K562 (cell line): ENCODE measurements around the gene HPCAL1. TPM values are rescaled to one million over a fixed set of nuclear protein-coding genes. Genes with fewer than 3 reads are reported as not detected.
A peak's percentile ranks its signal among the peaks of the same experiment; 100 is the strongest.

ENCODE experiments used
- ATAC-seq: fragments of 200-7000 bp; cut with Tn5 transposase; 3 replicates; pipeline ENCODE4 v1.9.1; 2020; ENCODE audit warnings: moderate library complexity
- BruUV-seq: library from RNA; stranded (reverse); fragments of 400-500 nt; replicated peaks from 2 replicates; lab custom pipeline; 2021; lab: Mats Ljungman, UMichigan
- CTCF ChIA-PET: fragments of 300-600 bp; formaldehyde crosslinking; extraction: SDS; loops from one replicate; lab custom pipeline; 2021; ENCODE audit warnings: low intra/inter-chr PET ratio; lab: Yijun Ruan, JAX
- POLR2A ChIA-PET: fragments of 300-600, 350-650 bp; sonication (Branson Sonifier 250); formaldehyde crosslinking; extraction: SDS; loops from one replicate; lab custom pipeline; 2021; ENCODE audit warnings: antibody characterized with exemption, inconsistent platforms; lab: Yijun Ruan, JAX
- DNase-seq, 4 experiments: peaks; one replicate each; pipeline versions ENCODE4 v3.0.0 to v3.0.0-alpha.2; 2011 to 2018; ENCODE audit warnings: low spot score in 3 of 4, mixed read lengths in 3 of 4; ENCODE audit errors: extremely low read depth in 1 of 4
- FAIRE-seq: peaks from 2 replicates; lab custom pipeline; 2011; peaks lifted over from hg19 to GRCh38; lab: Jason Lieb, UNC
- H2AFZ ChIP-seq: 2 replicates; pipeline ENCODE4 v1.6.0; 2011; ENCODE audit warnings: low read depth, low read length, control low read depth, inconsistent platforms
- H3K27ac ChIP-seq: fragments of 200-600 bp; 3 replicates; pipeline ENCODE4 v1.8.0; 2011; ENCODE audit warnings: low read depth, mild to moderate bottlenecking, control low read depth, inconsistent platforms, low read length, moderate library complexity, mixed read lengths; ENCODE audit errors: extremely low read depth
- H3K27me3 ChIP-seq, 2 experiments: fragments of 300-600 bp in 1 of 2; 2 replicates in 1 of 2; 3 replicates in 1 of 2; pipeline versions ENCODE4 v1.6.0 to v1.8.0; 2011; ENCODE audit warnings: inconsistent platforms in 2 of 2, low read length in 2 of 2, mild to moderate bottlenecking in 1 of 2, mixed read lengths in 1 of 2, moderate library complexity in 1 of 2; ENCODE audit not compliant: control insufficient read depth in 2 of 2, insufficient read depth in 2 of 2
- H3K36me3 ChIP-seq: fragments of 300-600 bp; 3 replicates; pipeline ENCODE4 v1.8.0; 2011; ENCODE audit warnings: mild to moderate bottlenecking, low read length, inconsistent platforms; ENCODE audit not compliant: control insufficient read depth, insufficient read depth
- H3K4me1 ChIP-seq, 2 experiments: fragments of 200-600 bp in 1 of 2; replicated peaks in 1 of 2; 2 replicates in 1 of 2; 3 replicates in 1 of 2; pipeline versions ENCODE4 v1.5.1 to v1.8.0; 2011; ENCODE audit warnings: inconsistent platforms in 2 of 2, low read length in 2 of 2, mild to moderate bottlenecking in 1 of 2, mixed read lengths in 1 of 2, moderate library complexity in 1 of 2; ENCODE audit not compliant: control insufficient read depth in 2 of 2, insufficient read depth in 2 of 2
- H3K4me2 ChIP-seq: 2 replicates; pipeline ENCODE4 v1.6.1; 2011; ENCODE audit warnings: low read length, control low read depth, inconsistent platforms, mixed read lengths; ENCODE audit not compliant: insufficient read depth
- H3K4me3 ChIP-seq: fragments of 200-600 bp; sonication (generic), shearing (Covaris generic); 2 replicates; pipeline ENCODE4 v1.5.1; 2016; ENCODE audit warnings: control low read depth, inconsistent platforms
- H3K79me2 ChIP-seq: fragments of 200-600 bp; 3 replicates; pipeline ENCODE4 v1.8.0; 2011; ENCODE audit warnings: low read length, inconsistent platforms; ENCODE audit not compliant: control insufficient read depth, insufficient read depth
- H3K9ac ChIP-seq, 2 experiments: 2 replicates each; pipeline versions ENCODE4 v1.6.0 to v1.6.1; 2011; ENCODE audit warnings: low read depth in 2 of 2, low read length in 2 of 2, control low read depth in 1 of 2, inconsistent platforms in 1 of 2, mild to moderate bottlenecking in 1 of 2, mixed read lengths in 1 of 2; ENCODE audit not compliant: insufficient read depth in 1 of 2
- H3K9me1 ChIP-seq: one replicate; pipeline ENCODE4 v1.6.0; 2011; ENCODE audit warnings: inconsistent platforms, mild to moderate bottlenecking, low read length, moderate library complexity; ENCODE audit not compliant: control insufficient read depth, insufficient read depth
- H3K9me3 ChIP-seq: replicated peaks from 2 replicates; pipeline ENCODE4 v1.5.1; 2011; ENCODE audit warnings: low read depth, low read length, inconsistent platforms; ENCODE audit not compliant: control insufficient read depth, insufficient read depth
- H4K20me1 ChIP-seq: replicated peaks from 2 replicates; pipeline ENCODE4 v1.6.1; 2011; ENCODE audit warnings: low read length, inconsistent platforms, mixed read lengths; ENCODE audit not compliant: control insufficient read depth, insufficient read depth
- MAFG ChIP-seq: fragments of 450-650 bp; conservative IDR thresholded peaks from 2 replicates; pipeline ENCODE4 v1.6.1; 2016; ENCODE audit warnings: missing genetic modification characterization, missing compliant biosample characterization
- RAD21 ChIP-seq, 2 experiments: fragments of 250-450 bp in 1 of 2; fragments of 450-650 bp in 1 of 2; sonication (Bioruptor Pico) in 1 of 2; formaldehyde crosslinking in 1 of 2; IDR thresholded peaks in 1 of 2; conservative IDR thresholded peaks in 1 of 2; 2 replicates each; pipeline versions ENCODE4 v1.4.0 to v1.8.0; 2020 to 2022; ENCODE audit warnings: mild to moderate bottlenecking in 2 of 2, moderate library complexity in 1 of 2
- ZNF121 ChIP-seq: sonication (generic); formaldehyde crosslinking; conservative IDR thresholded peaks from 2 replicates; pipeline ENCODE4 v1.8.0; 2022; ENCODE audit warnings: missing genetic modification reagents
- WGBS: fragments of 100-300 bp; shearing (Covaris generic); methylation state at CpG from one replicate; pipeline ENCODE4 v1.1.6; 2016; ENCODE audit warnings: low coverage, mixed read lengths; ENCODE audit not compliant: insufficient coverage; ENCODE audit errors: missing lambda C conversion rate; 5-methylcytosine and 5-hydroxymethylcytosine counted together
- in situ Hi-C: fragments of 300-500 bp; cut with MboI; formaldehyde crosslinking; loops from 4 replicates; pipeline ENCODE4 v1.15.0; 2018; ENCODE audit warnings: inconsistent platforms, mixed read lengths
- intact Hi-C: fragments of 100-400 bp; cut with micrococcal nuclease; formaldehyde crosslinking; loops from 2 replicates; pipeline ENCODE4 v1.14.2; 2022
- polyA plus RNA-seq, 8 experiments: library from polyadenylated mRNA; depleted of rRNA in 4 of 8; stranded (reverse) in 5 of 8; unstranded in 3 of 8; fragments of >200 nt; fragmentation: Nextera tagmentation in 2 of 8; fragmentation: Illumina TruSeq in 1 of 8; extraction: Ambion mirVana in 2 of 8; extraction: Trizol in 1 of 8; gene quantifications; 2 replicates each; pipeline versions ENCODE4 v1.2.1 to v1.2.3, GENCODE V29; 2011 to 2014; ENCODE audit warnings: inconsistent platforms in 1 of 8, missing spikeins in 1 of 8
- total RNA-seq, 7 experiments: library from RNA; depleted of rRNA in 6 of 7; stranded (reverse); fragments of >200 nt in 6 of 7; fragmentation: Illumina TruSeq in 2 of 7; extraction: Trizol in 2 of 7; gene quantifications; 2 replicates each; pipeline versions ENCODE4 v1.2.1 to v1.2.3, GENCODE V29; 2011 to 2021; ENCODE audit warnings: low replicate concordance in 1 of 7
- TF ChIP-seq, protein P1 (sequence below): sonication (generic); formaldehyde crosslinking; IDR thresholded peaks from 2 replicates; pipeline ENCODE4 v1.4.0; 2020; ENCODE audit warnings: mild to moderate bottlenecking, missing genetic modification reagents

HPCAL1 gene
- total and polyA plus RNA-seq, 9 of the 15 experiments (the other 6 are each of a cell fraction or from before 2014, with no cell fraction given) = 2.7 to 65.5 (median 23.9) TPM

DNA sequence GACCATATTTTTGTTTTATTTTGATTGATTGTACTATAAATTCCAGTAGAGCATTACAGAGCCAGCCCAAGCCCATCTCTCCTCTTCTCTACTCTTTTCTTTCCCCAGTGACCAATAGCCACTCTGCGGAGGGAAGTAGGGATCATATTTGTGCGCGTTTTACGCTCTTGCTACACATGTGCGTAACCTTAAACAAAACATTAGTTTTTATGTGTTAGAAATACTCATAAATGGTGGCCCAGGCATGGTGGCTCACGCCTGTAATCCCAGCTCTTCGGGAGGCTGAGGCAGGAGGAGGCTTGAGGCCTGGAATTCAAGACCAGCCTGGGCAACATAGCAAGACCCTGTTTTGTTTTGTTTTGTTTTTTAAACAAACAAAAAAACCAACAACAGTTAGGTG, 31.3 kb downstream of the HPCAL1 start:
- Histone ChIP-seq H3K27me3 (no peaks in the 10 kb centered on the region), H3K36me3 (peaks cover 13% of the 10 kb centered on the region; the same call in 2 of the 3 replicates), H3K9me1 (no peaks in the 10 kb centered on the region), H3K4me1 (peaks cover 44 to 63% of the 10 kb centered on the region in 2 experiments), H3K27ac (peak overlapping the region; percentile 83; the same call in 1 of the 3 replicates), H3K79me2 (peaks cover 95% of the 10 kb centered on the region), H3K4me2 (no peak overlapping the region), H3K9ac (no peak overlapping the region), H2AFZ (no peak overlapping the region), H3K9me3 (peaks cover 9% of the 10 kb centered on the region), H4K20me1 (no peaks in the 10 kb centered on the region; the same call in 1 of the 2 replicates), H3K4me3 (no peak overlapping the region)
- no TSS peak for BruUV-seq
- ChIA-PET POLR2A (interaction anchor here (0.7 to 1.6 kb wide), 3 partner anchors 8 to 30 kb away, joined by 3 to 4 read pairs (median 4); no protein-coding TSS in a partner anchor), CTCF (no interaction called here)
- no peak for TF ChIP-seq MAFG
- TF ChIP-seq, protein P1, sequence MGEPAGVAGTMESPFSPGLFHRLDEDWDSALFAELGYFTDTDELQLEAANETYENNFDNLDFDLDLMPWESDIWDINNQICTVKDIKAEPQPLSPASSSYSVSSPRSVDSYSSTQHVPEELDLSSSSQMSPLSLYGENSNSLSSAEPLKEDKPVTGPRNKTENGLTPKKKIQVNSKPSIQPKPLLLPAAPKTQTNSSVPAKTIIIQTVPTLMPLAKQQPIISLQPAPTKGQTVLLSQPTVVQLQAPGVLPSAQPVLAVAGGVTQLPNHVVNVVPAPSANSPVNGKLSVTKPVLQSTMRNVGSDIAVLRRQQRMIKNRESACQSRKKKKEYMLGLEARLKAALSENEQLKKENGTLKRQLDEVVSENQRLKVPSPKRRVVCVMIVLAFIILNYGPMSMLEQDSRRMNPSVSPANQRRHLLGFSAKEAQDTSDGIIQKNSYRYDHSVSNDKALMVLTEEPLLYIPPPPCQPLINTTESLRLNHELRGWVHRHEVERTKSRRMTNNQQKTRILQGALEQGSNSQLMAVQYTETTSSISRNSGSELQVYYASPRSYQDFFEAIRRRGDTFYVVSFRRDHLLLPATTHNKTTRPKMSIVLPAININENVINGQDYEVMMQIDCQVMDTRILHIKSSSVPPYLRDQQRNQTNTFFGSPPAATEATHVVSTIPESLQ = no peak
- no peak for TF ChIP-seq RAD21 (CRISPR knock-in tag; conservative IDR thresholded peaks at IDR 0.05 in 1 of 2, IDR thresholded peaks at IDR 0.05 in 1 of 2)
- TF ChIP-seq ZNF121 (CRISPR knock-in tag) = peak; percentile 76
- no peak for ATAC-seq
- no peak for DNase-seq
- 96% methylated on average over 7 of the region's 7 CpGs for WGBS
- intact Hi-C loops (loop anchor here (5.0 kb wide), 1 partner anchor 57 kb away; no protein-coding TSS in a partner anchor), in situ Hi-C loops (no loop called here)
- FAIRE-seq = no peak
